ENCODE results near the gene CIZ1.

DNA sequence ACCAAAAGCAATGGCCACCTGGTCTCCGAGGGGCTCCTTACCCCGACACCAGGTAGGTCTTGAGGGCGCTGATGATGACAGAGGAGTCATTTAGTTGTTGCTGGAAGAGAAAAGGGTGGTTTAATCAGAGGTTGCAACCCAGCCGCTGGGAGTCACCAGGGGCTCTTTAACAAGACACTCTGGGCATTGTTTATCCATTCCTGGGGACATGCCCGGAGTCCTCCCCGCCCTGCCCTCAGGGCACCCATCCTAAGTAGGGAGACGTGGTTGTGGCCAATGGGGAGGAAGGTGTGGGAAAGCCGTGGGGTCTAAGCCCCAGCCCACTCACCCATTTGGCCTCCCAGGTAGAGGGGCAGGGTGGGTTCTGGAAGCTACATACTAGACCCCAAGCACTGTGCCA, 66.9 kb downstream of the CIZ1 start:
- TF ChIP-seq, protein P1, sequence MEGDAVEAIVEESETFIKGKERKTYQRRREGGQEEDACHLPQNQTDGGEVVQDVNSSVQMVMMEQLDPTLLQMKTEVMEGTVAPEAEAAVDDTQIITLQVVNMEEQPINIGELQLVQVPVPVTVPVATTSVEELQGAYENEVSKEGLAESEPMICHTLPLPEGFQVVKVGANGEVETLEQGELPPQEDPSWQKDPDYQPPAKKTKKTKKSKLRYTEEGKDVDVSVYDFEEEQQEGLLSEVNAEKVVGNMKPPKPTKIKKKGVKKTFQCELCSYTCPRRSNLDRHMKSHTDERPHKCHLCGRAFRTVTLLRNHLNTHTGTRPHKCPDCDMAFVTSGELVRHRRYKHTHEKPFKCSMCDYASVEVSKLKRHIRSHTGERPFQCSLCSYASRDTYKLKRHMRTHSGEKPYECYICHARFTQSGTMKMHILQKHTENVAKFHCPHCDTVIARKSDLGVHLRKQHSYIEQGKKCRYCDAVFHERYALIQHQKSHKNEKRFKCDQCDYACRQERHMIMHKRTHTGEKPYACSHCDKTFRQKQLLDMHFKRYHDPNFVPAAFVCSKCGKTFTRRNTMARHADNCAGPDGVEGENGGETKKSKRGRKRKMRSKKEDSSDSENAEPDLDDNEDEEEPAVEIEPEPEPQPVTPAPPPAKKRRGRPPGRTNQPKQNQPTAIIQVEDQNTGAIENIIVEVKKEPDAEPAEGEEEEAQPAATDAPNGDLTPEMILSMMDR (IDR thresholded peaks at IDR 0.05): no peak
- TF ChIP-seq ZFX (IDR thresholded peaks at IDR 0.05; ENCODE audit: borderline replicate concordance): no peak

Measured in 22Rv1 (cell line).